Calu3 (cell line): ENCODE results near the gene CCDC124. TPM values are rescaled to one million over a fixed set of nuclear protein-coding genes. Genes with fewer than 3 reads are reported as not detected.

Experiments used
- BruUV-seq: library from RNA; stranded (reverse); fragments of 400-500 nt; replicated peaks from 2 replicates; lab custom pipeline; 2021; lab: Mats Ljungman, UMichigan
- CTCF ChIA-PET: fragments of 300-600 bp; sonication (Branson Sonifier 250); formaldehyde crosslinking; loops from one replicate; lab custom pipeline; 2022; ENCODE audit warnings: antibody characterized with exemption; lab: Charles Lee
- DNase-seq: peaks from one replicate; pipeline ENCODE4 v3.0.0; 2022
- H3K27ac Mint-ChIP-seq: one replicate; pipeline ENCODE4 v1.8.0; 2022; ENCODE audit warnings: mixed read lengths; ENCODE audit not compliant: unreplicated experiment
- H3K27me3 Mint-ChIP-seq: one replicate; pipeline ENCODE4 v1.8.0; 2022; ENCODE audit warnings: mixed read lengths; ENCODE audit not compliant: unreplicated experiment
- H3K36me3 Mint-ChIP-seq: one replicate; pipeline ENCODE4 v1.8.0; 2022; ENCODE audit warnings: mild to moderate bottlenecking, moderate library complexity, mixed read lengths; ENCODE audit not compliant: insufficient read depth, unreplicated experiment
- H3K4me1 Mint-ChIP-seq: one replicate; pipeline ENCODE4 v1.8.0; 2022; ENCODE audit warnings: mild to moderate bottlenecking, low read depth, mixed read lengths; ENCODE audit not compliant: unreplicated experiment
- H3K4me3 Mint-ChIP-seq: one replicate; pipeline ENCODE4 v1.8.0; 2022; ENCODE audit warnings: mild to moderate bottlenecking, low read depth, moderate library complexity, mixed read lengths; ENCODE audit not compliant: unreplicated experiment
- H3K9me3 Mint-ChIP-seq: one replicate; pipeline ENCODE4 v1.8.0; 2022; ENCODE audit warnings: low read depth, mixed read lengths; ENCODE audit not compliant: unreplicated experiment
- intact Hi-C: fragments of 100-400 bp; cut with micrococcal nuclease; formaldehyde crosslinking; loops from one replicate; pipeline ENCODE4 v1.10.0; 2022; ENCODE audit not compliant: unreplicated experiment
- total RNA-seq: library from RNA; stranded (reverse); gene quantifications from 2 replicates; pipeline ENCODE4 v1.2.3, GENCODE V29; 2022
- TF ChIP-seq, protein P1 (sequence below): fragments of 200-600 bp; IDR thresholded peaks from one replicate; pipeline ENCODE4 v1.8.0; 2022; ENCODE audit warnings: antibody characterized with exemption; ENCODE audit not compliant: unreplicated experiment

The CCDC124 gene
- total RNA-seq, 1 experiment from 2014 or later, result 51.1 TPM

DNA sequence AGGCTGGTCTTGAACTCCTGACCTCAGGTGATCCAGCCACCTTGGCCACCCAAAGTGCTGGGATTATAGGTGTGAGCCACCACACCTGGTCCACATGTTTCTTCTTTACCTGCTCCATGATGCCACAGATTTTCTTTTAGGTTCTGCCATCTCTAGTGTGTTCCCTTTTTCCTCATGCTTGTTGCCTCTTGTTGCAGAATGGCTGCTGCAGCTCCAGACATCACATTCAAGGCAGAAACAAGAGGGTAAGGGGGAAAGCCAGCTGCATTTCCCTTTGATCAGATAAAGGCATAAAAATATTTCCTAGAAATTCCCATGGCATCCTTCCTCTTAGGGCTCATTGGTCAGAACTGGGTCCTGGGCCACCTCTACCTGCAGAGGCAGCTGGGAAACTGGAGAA lies 12.3 kb upstream of the CCDC124 start:
- CTCF ChIA-PET, result no interaction called here
- H3K9me3 Mint-ChIP-seq, result no peaks in the 10 kb centered on the region
- H3K36me3 Mint-ChIP-seq, result no peaks in the 10 kb centered on the region
- BruUV-seq, result no TSS peak
- DNase-seq, result no peak
- H3K4me3 Mint-ChIP-seq, result no peak overlapping the region
- no peaks in the 10 kb centered on the region for H3K4me1 Mint-ChIP-seq
- intact Hi-C loops, result no loop called here
- H3K27ac Mint-ChIP-seq, result no peak overlapping the region
- H3K27me3 Mint-ChIP-seq, result no peaks in the 10 kb centered on the region
- TF ChIP-seq, protein P1, sequence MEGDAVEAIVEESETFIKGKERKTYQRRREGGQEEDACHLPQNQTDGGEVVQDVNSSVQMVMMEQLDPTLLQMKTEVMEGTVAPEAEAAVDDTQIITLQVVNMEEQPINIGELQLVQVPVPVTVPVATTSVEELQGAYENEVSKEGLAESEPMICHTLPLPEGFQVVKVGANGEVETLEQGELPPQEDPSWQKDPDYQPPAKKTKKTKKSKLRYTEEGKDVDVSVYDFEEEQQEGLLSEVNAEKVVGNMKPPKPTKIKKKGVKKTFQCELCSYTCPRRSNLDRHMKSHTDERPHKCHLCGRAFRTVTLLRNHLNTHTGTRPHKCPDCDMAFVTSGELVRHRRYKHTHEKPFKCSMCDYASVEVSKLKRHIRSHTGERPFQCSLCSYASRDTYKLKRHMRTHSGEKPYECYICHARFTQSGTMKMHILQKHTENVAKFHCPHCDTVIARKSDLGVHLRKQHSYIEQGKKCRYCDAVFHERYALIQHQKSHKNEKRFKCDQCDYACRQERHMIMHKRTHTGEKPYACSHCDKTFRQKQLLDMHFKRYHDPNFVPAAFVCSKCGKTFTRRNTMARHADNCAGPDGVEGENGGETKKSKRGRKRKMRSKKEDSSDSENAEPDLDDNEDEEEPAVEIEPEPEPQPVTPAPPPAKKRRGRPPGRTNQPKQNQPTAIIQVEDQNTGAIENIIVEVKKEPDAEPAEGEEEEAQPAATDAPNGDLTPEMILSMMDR, result no peak

- BruUV-seq, result no TSS peak
- Mint-ChIP-seq H3K4me1 (no peaks in the 10 kb centered on the region), H3K27ac (no peak overlapping the region), H3K27me3 (peaks cover 10% of the 10 kb centered on the region), H3K36me3 (no peaks in the 10 kb centered on the region), H3K9me3 (peaks cover 2% of the 10 kb centered on the region), H3K4me3 (no peak overlapping the region)
- intact Hi-C loops, result no loop called here
- TF ChIP-seq, protein P1, result no peak
- CTCF ChIA-PET, result interaction anchor here (1.0 kb wide), 1 partner anchor 37 kb away, joined by 3 read pairs; no protein-coding TSS in a partner anchor
- no peak for DNase-seq
Measured at GRCh38 chr19:17922138-17922537, 10.7 kb upstream of the CCDC124 start.

GRCh38 chr19:17926044-17926443 lies 6.8 kb upstream of the CCDC124 start:
- no peak for DNase-seq
- CTCF ChIA-PET, result interaction anchor here (0.7 kb wide), 1 partner anchor 11 kb away, joined by 3 read pairs; no protein-coding TSS in a partner anchor
- peaks cover 13% of the 10 kb centered on the region for H3K27me3 Mint-ChIP-seq
- no peak overlapping the region for H3K4me3 Mint-ChIP-seq
- H3K4me1 Mint-ChIP-seq, result no peaks in the 10 kb centered on the region
- H3K9me3 Mint-ChIP-seq, result peaks cover 2% of the 10 kb centered on the region
- TF ChIP-seq, protein P1, result no peak
- intact Hi-C loops, result no loop called here
- H3K36me3 Mint-ChIP-seq, result no peaks in the 10 kb centered on the region
- BruUV-seq, result no TSS peak
- no peak overlapping the region for H3K27ac Mint-ChIP-seq

DNA sequence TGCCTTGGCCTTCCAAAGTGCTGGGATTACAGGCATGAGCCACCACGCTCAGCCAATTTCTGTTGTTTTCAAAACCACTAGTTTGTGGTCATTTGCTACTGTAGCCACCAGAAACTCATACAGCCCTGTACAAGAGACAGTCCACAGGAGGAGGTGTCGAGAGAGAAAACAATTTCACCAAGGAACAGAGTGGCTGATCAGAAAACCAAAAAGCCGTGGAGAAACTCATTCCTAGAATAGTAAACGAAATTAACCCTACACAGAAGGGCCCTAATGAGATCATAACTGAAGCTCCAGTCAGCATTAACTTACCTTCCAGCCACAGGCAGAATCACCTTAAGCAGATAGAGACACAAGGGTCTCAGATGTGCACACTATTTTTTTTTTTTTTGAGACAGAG lies 3.8 kb upstream of the CCDC124 start:
- CTCF ChIA-PET, result no interaction called here
- intact Hi-C loops, result no loop called here
- BruUV-seq, result no TSS peak
- Mint-ChIP-seq H3K9me3 (peaks cover 2% of the 10 kb centered on the region), H3K4me1 (peaks cover 8% of the 10 kb centered on the region), H3K36me3 (peaks cover 17% of the 10 kb centered on the region), H3K4me3 (no peak overlapping the region), H3K27me3 (peaks cover 13% of the 10 kb centered on the region), H3K27ac (no peak overlapping the region)
- no peak for DNase-seq
- TF ChIP-seq, protein P1, result no peak
